ENCODE data around the gene KCNQ5.

KCNQ5 gene

GRCh38 chr6:72691249-72691648, 69.4 kb downstream of the KCNQ5 start:
- H3K4me1 Mint-ChIP-seq, result peaks cover 27% of the 10 kb centered on the region
- no peaks in the 10 kb centered on the region for H3K27me3 Mint-ChIP-seq
- DNase-seq (no peak), ATAC-seq (no peak)
- H3K4me3 Mint-ChIP-seq, result no peak overlapping the region
- no peak overlapping the region for H3K27ac Mint-ChIP-seq
- no peaks in the 10 kb centered on the region for H3K9me3 Mint-ChIP-seq

GRCh38 chr6:72696055-72696454, 74.2 kb downstream of the KCNQ5 start:
- H3K9me3 Mint-ChIP-seq, result no peaks in the 10 kb centered on the region
- ATAC-seq, result no peak

GRCh38 chr6:72699159-72699558, 77.3 kb downstream of the KCNQ5 start:
- no peaks in the 10 kb centered on the region for H3K9me3 Mint-ChIP-seq
- no peak overlapping the region for H3K4me3 Mint-ChIP-seq
- H3K27me3 Mint-ChIP-seq, result no peaks in the 10 kb centered on the region
- peaks cover 9% of the 10 kb centered on the region for H3K4me1 Mint-ChIP-seq
- DNase-seq (no peak), ATAC-seq (no peak)
- H3K27ac Mint-ChIP-seq, result no peak overlapping the region

More at GRCh38 chr6:72696055-72696454, 74.2 kb downstream of the KCNQ5 start:
- Mint-ChIP-seq H3K27me3 (no peaks in the 10 kb centered on the region), H3K27ac (no peak overlapping the region), H3K4me3 (no peak overlapping the region), H3K4me1 (peaks cover 9% of the 10 kb centered on the region)
- no peak for DNase-seq

- Mint-ChIP-seq H3K4me3 (no peak overlapping the region), H3K4me1 (peaks cover 9% of the 10 kb centered on the region), H3K9me3 (no peaks in the 10 kb centered on the region), H3K27ac (no peak overlapping the region), H3K27me3 (no peaks in the 10 kb centered on the region)
- no peak for ATAC-seq
- no peak for DNase-seq
Observed at GRCh38 chr6:72702421-72702820, 80.6 kb downstream of the KCNQ5 start.

- ATAC-seq, result no peak
- no peak overlapping the region for H3K4me3 Mint-ChIP-seq
- H3K27ac Mint-ChIP-seq, result no peak overlapping the region
- H3K9me3 Mint-ChIP-seq, result no peaks in the 10 kb centered on the region
- peaks cover 9% of the 10 kb centered on the region for H3K4me1 Mint-ChIP-seq
- no peak for DNase-seq
- H3K27me3 Mint-ChIP-seq, result no peaks in the 10 kb centered on the region
Observed at GRCh38 chr6:72703093-72703492, 81.2 kb downstream of the KCNQ5 start.

GRCh38 chr6:72704979-72705378, 83.1 kb downstream of the KCNQ5 start:
- no peak overlapping the region for H3K4me3 Mint-ChIP-seq
- no peaks in the 10 kb centered on the region for H3K27me3 Mint-ChIP-seq
- H3K27ac Mint-ChIP-seq, result no peak overlapping the region
- DNase-seq, result no peak
- peaks cover 0 to 4% of the 10 kb centered on the region in 2 donors for H3K9me3 Mint-ChIP-seq
- peaks cover 9% of the 10 kb centered on the region for H3K4me1 Mint-ChIP-seq
- ATAC-seq, result no peak

GRCh38 chr6:72709431-72709830, 87.6 kb downstream of the KCNQ5 start:
- no peak for ATAC-seq
- Mint-ChIP-seq H3K27ac (no peak overlapping the region), H3K4me3 (no peak overlapping the region), H3K27me3 (no peaks in the 10 kb centered on the region), H3K4me1 (peaks cover 11% of the 10 kb centered on the region), H3K9me3 (peaks cover 3 to 21% of the 10 kb centered on the region in 2 donors)
- DNase-seq, result no peak

- DNase-seq, result no peak
- H3K4me3 Mint-ChIP-seq, result no peak overlapping the region
- H3K27ac Mint-ChIP-seq, result no peak overlapping the region
- no peaks in the 10 kb centered on the region for H3K27me3 Mint-ChIP-seq
- H3K4me1 Mint-ChIP-seq, result peaks cover 15% of the 10 kb centered on the region
- no peak for ATAC-seq
- H3K9me3 Mint-ChIP-seq, result peaks cover 3 to 21% of the 10 kb centered on the region in 2 donors
Observed at GRCh38 chr6:72711731-72712130, 89.9 kb downstream of the KCNQ5 start.

GRCh38 chr6:72712910-72713309, 91.0 kb downstream of the KCNQ5 start:
- no peak for DNase-seq
- Mint-ChIP-seq H3K27ac (no peak overlapping the region), H3K27me3 (no peaks in the 10 kb centered on the region), H3K4me3 (no peak overlapping the region), H3K4me1 (peaks cover 17% of the 10 kb centered on the region), H3K9me3 (peaks cover 3 to 21% of the 10 kb centered on the region in 2 donors)
- no peak for ATAC-seq

GRCh38 chr6:72715119-72715518, 93.3 kb downstream of the KCNQ5 start:
- no peak for ATAC-seq
- H3K27me3 Mint-ChIP-seq, result no peaks in the 10 kb centered on the region
- no peak for DNase-seq
- H3K9me3 Mint-ChIP-seq, result peaks cover 3 to 21% of the 10 kb centered on the region in 2 donors
- H3K4me3 Mint-ChIP-seq, result no peak overlapping the region
- no peak overlapping the region for H3K27ac Mint-ChIP-seq
- peaks cover 25% of the 10 kb centered on the region for H3K4me1 Mint-ChIP-seq

- Mint-ChIP-seq H3K4me3 (no peak overlapping the region), H3K9me3 (peaks cover 0 to 6% of the 10 kb centered on the region in 2 donors), H3K27me3 (no peaks in the 10 kb centered on the region), H3K4me1 (peaks cover 32% of the 10 kb centered on the region), H3K27ac (no peak overlapping the region)
- no peak for ATAC-seq
- no peak for DNase-seq
Observed at GRCh38 chr6:72716916-72717315, 95.1 kb downstream of the KCNQ5 start.

- ATAC-seq (no peak), DNase-seq (no peak)
- H3K27me3 Mint-ChIP-seq, result no peaks in the 10 kb centered on the region
- no peak overlapping the region for H3K27ac Mint-ChIP-seq
- H3K9me3 Mint-ChIP-seq, result peaks cover 0 to 6% of the 10 kb centered on the region in 2 donors
- no peak overlapping the region for H3K4me3 Mint-ChIP-seq
- peaks cover 24% of the 10 kb centered on the region for H3K4me1 Mint-ChIP-seq
Observed at GRCh38 chr6:72720464-72720863, 98.6 kb downstream of the KCNQ5 start.

GRCh38 chr6:72721346-72721745, 99.5 kb downstream of the KCNQ5 start:
- Mint-ChIP-seq H3K27ac (no peak overlapping the region), H3K27me3 (no peaks in the 10 kb centered on the region), H3K4me3 (no peak overlapping the region), H3K4me1 (peaks cover 24% of the 10 kb centered on the region), H3K9me3 (peaks cover 0 to 6% of the 10 kb centered on the region in 2 donors)
- ATAC-seq, result no peak
- no peak for DNase-seq

GRCh38 chr6:72724545-72724944, 102.7 kb downstream of the KCNQ5 start:
- no peaks in the 10 kb centered on the region for H3K27me3 Mint-ChIP-seq
- H3K27ac Mint-ChIP-seq, result no peak overlapping the region
- ATAC-seq (no peak), DNase-seq (no peak)
- no peak overlapping the region for H3K4me3 Mint-ChIP-seq
- peaks cover 0 to 11% of the 10 kb centered on the region in 2 donors for H3K9me3 Mint-ChIP-seq
- H3K4me1 Mint-ChIP-seq, result peaks cover 16% of the 10 kb centered on the region

- H3K9me3 Mint-ChIP-seq, result peaks cover 0 to 7% of the 10 kb centered on the region in 2 donors
- no peak for DNase-seq
- ATAC-seq, result no peak
- H3K4me3 Mint-ChIP-seq, result no peak overlapping the region
- no peak overlapping the region for H3K27ac Mint-ChIP-seq
- no peaks in the 10 kb centered on the region for H3K4me1 Mint-ChIP-seq
- no peaks in the 10 kb centered on the region for H3K27me3 Mint-ChIP-seq
Observed at GRCh38 chr6:72728706-72729343, 107.0 kb downstream of the KCNQ5 start.

- no peak for DNase-seq
- H3K4me1 Mint-ChIP-seq, result peaks cover 6% of the 10 kb centered on the region
- no peak for ATAC-seq
- H3K9me3 Mint-ChIP-seq, result no peaks in the 10 kb centered on the region
- no peaks in the 10 kb centered on the region for H3K27me3 Mint-ChIP-seq
- H3K4me3 Mint-ChIP-seq, result no peak overlapping the region
- no peak overlapping the region for H3K27ac Mint-ChIP-seq
Observed at GRCh38 chr6:72733045-72733444, 111.2 kb downstream of the KCNQ5 start.

- ATAC-seq, result no peak
- Mint-ChIP-seq H3K9me3 (no peaks in the 10 kb centered on the region), H3K27ac (no peak overlapping the region), H3K4me1 (peaks cover 48% of the 10 kb centered on the region), H3K27me3 (no peaks in the 10 kb centered on the region), H3K4me3 (no peak overlapping the region)
- no peak for DNase-seq
Observed at GRCh38 chr6:72738091-72738490, 116.2 kb downstream of the KCNQ5 start.

Measured in stimulated activated naive CD8-positive, alpha-beta T cell treated with anti-CD3 and anti-CD28 coated beads, Interleukin-15, amount 100 ng/mL, for 72 hours (primary cell).